Endothelial cell (in vitro differentiated cells): Measurements from ENCODE around the gene ABCC6. TPM values are rescaled to one million over a fixed set of nuclear protein-coding genes. Genes with fewer than 3 reads are reported as not detected.
"Not testable (repeated sequence)": the region's sequence is repeated elsewhere in the genome, so short reads cannot be mapped to it uniquely, and the experiment has no call there.

Experiments
- DNase-seq: peaks from one replicate; pipeline ENCODE4 v3.0.0; 2021; ENCODE audit warnings: low spot score
- H3K27ac Mint-ChIP-seq: one replicate; pipeline ENCODE4 v1.8.0; 2021; ENCODE audit warnings: mixed read lengths, inconsistent platforms; ENCODE audit not compliant: unreplicated experiment
- H3K27me3 Mint-ChIP-seq: one replicate; pipeline ENCODE4 v1.8.0; 2021; ENCODE audit warnings: mild to moderate bottlenecking, moderate library complexity, mixed read lengths, inconsistent platforms; ENCODE audit not compliant: unreplicated experiment
- H3K36me3 Mint-ChIP-seq: one replicate; pipeline ENCODE4 v1.8.0; 2021; ENCODE audit warnings: mild to moderate bottlenecking, low read depth, mixed read lengths, inconsistent platforms; ENCODE audit not compliant: unreplicated experiment
- H3K4me1 Mint-ChIP-seq: one replicate; pipeline ENCODE4 v1.8.0; 2021; ENCODE audit warnings: mild to moderate bottlenecking, mixed read lengths, inconsistent platforms; ENCODE audit not compliant: unreplicated experiment
- H3K4me3 Mint-ChIP-seq: one replicate; pipeline ENCODE4 v1.8.0; 2021; ENCODE audit warnings: mild to moderate bottlenecking, mixed read lengths, inconsistent platforms; ENCODE audit not compliant: unreplicated experiment
- H3K9me3 Mint-ChIP-seq: one replicate; pipeline ENCODE4 v1.8.0; 2021; ENCODE audit warnings: mixed read lengths, inconsistent platforms; ENCODE audit not compliant: unreplicated experiment
- CTCF ChIP-seq: fragments of 200-600 bp; sonication (generic); IDR thresholded peaks from one replicate; pipeline ENCODE4 v1.5.0; 2021; ENCODE audit warnings: antibody characterized with exemption; ENCODE audit not compliant: unreplicated experiment
- total RNA-seq: library from RNA; stranded (reverse); fragmentation: NEBNext Ultra II Directional; extraction: Animal tissue kit (Norgen Biotek cat#: 25700); gene quantifications from one replicate; pipeline ENCODE4 v1.2.1, GENCODE V29; 2021; ENCODE audit not compliant: unreplicated experiment

Gene ABCC6
- total RNA-seq, 1 donor from 2014 or later = 0.36 TPM

DNA sequence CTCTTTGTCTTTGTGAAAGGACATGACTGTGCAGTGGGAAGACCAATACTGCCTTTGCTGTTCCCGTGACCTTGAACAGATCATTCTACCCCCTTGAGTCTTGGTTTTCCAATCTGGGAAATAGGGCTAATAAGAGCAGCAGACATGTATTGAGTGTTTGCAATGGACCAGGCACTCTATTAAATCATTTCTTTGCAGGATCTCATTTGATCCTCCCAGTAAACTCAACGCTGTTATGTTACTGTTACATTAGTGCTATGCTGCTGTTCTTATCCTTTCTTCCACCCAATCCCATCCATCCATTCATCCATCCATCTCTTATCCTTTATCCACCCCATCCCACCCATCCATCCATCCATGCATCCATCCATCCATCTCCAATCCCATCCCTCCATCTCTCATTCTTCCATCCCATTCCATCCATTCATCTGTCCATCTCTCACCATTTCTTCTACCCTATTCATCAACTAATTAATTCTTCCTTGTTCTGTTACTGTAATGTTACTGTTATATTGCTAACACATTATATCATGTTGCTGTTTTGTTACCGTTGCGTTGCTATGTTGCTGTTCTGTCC is 65.1 kb downstream of the ABCC6 start:
- Mint-ChIP-seq H3K27ac (peak overlapping the region; percentile 3), H3K36me3 (peaks cover 13% of the 10 kb centered on the region), H3K9me3 (no peaks in the 10 kb centered on the region), H3K27me3 (peaks cover 8% of the 10 kb centered on the region), H3K4me1 (no peaks in the 10 kb centered on the region), H3K4me3 (no peak overlapping the region)
- no peak for DNase-seq
- TF ChIP-seq CTCF = no peak

DNA sequence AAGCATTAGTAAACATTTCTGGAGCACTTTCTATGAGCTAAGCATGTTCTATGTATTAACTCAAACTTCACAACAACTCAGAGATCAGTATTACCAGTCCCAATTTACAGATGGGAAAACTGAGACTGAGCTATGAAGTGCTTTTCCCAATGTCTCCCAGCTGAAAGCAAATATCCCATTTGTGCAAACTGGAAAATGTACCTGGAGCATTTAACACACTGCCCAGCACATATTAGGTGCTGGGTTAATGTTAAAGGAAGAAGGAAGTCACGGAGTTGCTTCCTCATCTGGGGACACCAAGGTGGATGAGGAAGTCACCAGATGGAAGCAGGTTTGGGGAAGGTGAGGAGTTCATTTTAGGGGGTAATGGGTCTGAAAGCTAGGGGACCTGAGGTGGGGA is 66.1 kb downstream of the ABCC6 start:
- H3K27me3 Mint-ChIP-seq = peaks cover 8% of the 10 kb centered on the region
- no peak for TF ChIP-seq CTCF
- H3K4me1 Mint-ChIP-seq = no peaks in the 10 kb centered on the region
- peaks cover 13% of the 10 kb centered on the region for H3K36me3 Mint-ChIP-seq
- no peaks in the 10 kb centered on the region for H3K9me3 Mint-ChIP-seq
- no peak for DNase-seq
- H3K27ac Mint-ChIP-seq = no peak overlapping the region
- H3K4me3 Mint-ChIP-seq = no peak overlapping the region

DNA sequence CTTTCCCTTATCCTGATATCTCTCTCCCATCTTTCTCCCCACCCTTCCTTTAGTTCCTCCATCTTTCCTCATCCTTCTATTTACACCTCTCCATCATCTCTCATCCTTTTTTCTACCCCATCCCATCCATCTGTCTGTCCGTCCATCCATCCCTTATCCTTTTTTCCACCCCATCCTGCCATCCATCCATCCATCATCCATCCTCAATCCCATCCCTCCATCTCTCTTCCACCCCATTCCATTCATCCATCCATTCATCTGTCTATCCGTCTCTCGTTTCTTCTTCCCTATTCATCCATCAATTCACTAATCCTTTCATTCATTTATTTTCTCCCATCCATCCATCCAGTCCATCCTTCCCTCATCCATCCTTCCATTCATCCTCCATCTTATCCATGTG is 68.1 kb downstream of the ABCC6 start:
- Mint-ChIP-seq H3K27me3 (peaks cover 8% of the 10 kb centered on the region), H3K4me1 (no peaks in the 10 kb centered on the region), H3K4me3 (no peak overlapping the region), H3K36me3 (peaks cover 10% of the 10 kb centered on the region), H3K9me3 (no peaks in the 10 kb centered on the region), H3K27ac (no peak overlapping the region)
- TF ChIP-seq CTCF = no peak
- DNase-seq = no peak

DNA sequence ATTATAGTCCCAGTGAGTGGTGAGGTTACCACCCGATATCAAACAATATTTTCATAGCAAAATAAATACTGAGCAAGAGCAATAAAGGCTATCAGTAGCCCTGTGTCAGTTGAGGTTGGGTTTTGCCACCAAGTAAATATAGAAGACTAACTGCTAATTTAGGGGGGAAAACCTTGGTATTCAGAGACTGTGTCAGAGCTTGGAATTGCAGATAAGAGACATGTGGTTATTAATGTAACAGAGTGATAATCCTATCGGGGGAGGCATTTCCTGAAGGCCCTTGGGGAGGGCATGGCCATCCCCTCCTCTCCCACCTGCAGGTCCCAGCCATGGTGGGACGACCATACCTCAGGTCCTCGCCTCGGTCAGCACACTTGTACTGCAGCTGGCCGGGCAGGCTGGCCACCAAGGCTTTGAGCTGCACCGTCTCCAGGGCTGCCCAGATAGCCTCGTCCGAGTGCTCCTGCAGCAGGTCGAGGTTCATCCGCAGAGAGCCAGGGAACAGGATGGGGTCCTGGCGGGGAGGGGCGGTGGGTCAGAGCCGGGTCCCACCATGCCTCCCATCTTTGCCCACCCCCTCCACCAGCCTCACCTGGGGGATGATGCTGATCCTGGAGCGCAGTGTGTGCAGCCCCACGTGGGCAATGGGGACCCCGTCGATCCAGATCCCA is 68.9 kb downstream of the ABCC6 start:
- no peak for TF ChIP-seq CTCF
- Mint-ChIP-seq H3K9me3 (no peaks in the 10 kb centered on the region), H3K4me3 (no peak overlapping the region), H3K4me1 (no peaks in the 10 kb centered on the region), H3K27ac (no peak overlapping the region), H3K27me3 (peaks cover 3% of the 10 kb centered on the region), H3K36me3 (peaks cover 7% of the 10 kb centered on the region)
- DNase-seq = no peak

GRCh38 chr16:16153000-16153399 is 70.3 kb downstream of the ABCC6 start:
- not testable (repeated sequence) for DNase-seq, H3K27me3 Mint-ChIP-seq, H3K4me1 Mint-ChIP-seq, H3K36me3 Mint-ChIP-seq, H3K27ac Mint-ChIP-seq, H3K4me3 Mint-ChIP-seq, H3K9me3 Mint-ChIP-seq
